Neural progenitor cell (in vitro differentiated cells): ENCODE results near the gene ARMCX1. TPM values are rescaled to one million over a fixed set of nuclear protein-coding genes. Genes with fewer than 3 reads are reported as not detected.

Source experiments
- DNase-seq: peaks from one replicate; pipeline ENCODE4 v3.0.0-alpha.2; 2016; ENCODE audit warnings: low spot score
- H2AFZ ChIP-seq: fragments of 200-600 bp; sonication (generic); replicated peaks from 2 replicates; pipeline ENCODE4 v1.6.1; 2016; ENCODE audit warnings: antibody characterized with exemption
- H3F3A ChIP-seq: fragments of 200-600 bp; sonication (generic); 2 replicates; pipeline ENCODE4 v1.6.1; 2016; ENCODE audit warnings: antibody characterized with exemption, low read depth
- H3K27ac ChIP-seq: fragments of 200-600 bp; sonication (generic); 2 replicates; pipeline ENCODE4 v1.5.1; 2016; ENCODE audit warnings: mild to moderate bottlenecking
- H3K27me3 ChIP-seq: fragments of 200-600 bp; sonication (generic); 2 replicates; pipeline ENCODE4 v1.6.1; 2016; ENCODE audit warnings: mild to moderate bottlenecking, moderate library complexity
- H3K36me3 ChIP-seq: fragments of 200-600 bp; sonication (generic); 2 replicates; pipeline ENCODE4 v1.5.1; 2016
- H3K4me1 ChIP-seq: fragments of 200-600 bp; sonication (generic); 2 replicates; pipeline ENCODE4 v1.6.1; 2016; ENCODE audit warnings: mixed run types
- H3K4me2 ChIP-seq: fragments of 200-600 bp; sonication (generic); 2 replicates; pipeline ENCODE4 v1.6.1; 2016
- H3K4me3 ChIP-seq: fragments of 200-600 bp; sonication (generic); 2 replicates; pipeline ENCODE4 v1.5.1; 2016
- H3K79me2 ChIP-seq: fragments of 200-600 bp; sonication (generic); 2 replicates; pipeline ENCODE4 v1.6.1; 2016; ENCODE audit warnings: low read depth
- H3K9ac ChIP-seq: fragments of 200-600 bp; sonication (generic); 2 replicates; pipeline ENCODE4 v1.6.1; 2016
- H3K9me3 ChIP-seq: fragments of 200-600 bp; sonication (generic); 2 replicates; pipeline ENCODE4 v1.5.1; 2016; ENCODE audit warnings: low read depth
- H4K20me1 ChIP-seq: fragments of 200-600 bp; sonication (generic); 2 replicates; pipeline ENCODE4 v1.6.1; 2016; ENCODE audit warnings: low read depth
- H3K27ac Mint-ChIP-seq: 3 replicates; pipeline ENCODE4 v1.8.0; 2021; ENCODE audit warnings: mixed read lengths
- H3K27me3 Mint-ChIP-seq: 2 replicates; pipeline ENCODE4 v1.8.0; 2022; ENCODE audit warnings: low read depth, mild to moderate bottlenecking, inconsistent platforms, moderate library complexity, mixed read lengths; ENCODE audit not compliant: insufficient read depth
- H3K36me3 Mint-ChIP-seq: 3 replicates; pipeline ENCODE4 v1.8.0; 2021; ENCODE audit warnings: mixed read lengths
- H3K4me1 Mint-ChIP-seq: 3 replicates; pipeline ENCODE4 v1.8.0; 2021; ENCODE audit warnings: mixed read lengths
- H3K4me3 Mint-ChIP-seq: 3 replicates; pipeline ENCODE4 v1.8.0; 2021; ENCODE audit warnings: mild to moderate bottlenecking, moderate library complexity, mixed read lengths
- H3K9me3 Mint-ChIP-seq: 3 replicates; pipeline ENCODE4 v1.8.0; 2020; ENCODE audit warnings: mixed read lengths
- CTCF ChIP-seq: fragments of 200-600 bp; sonication (generic); IDR thresholded peaks from 2 replicates; pipeline ENCODE4 v1.5.1; 2017; ENCODE audit warnings: antibody characterized with exemption, mild to moderate bottlenecking
- EZH2 ChIP-seq: fragments of 200-600 bp; sonication (generic); IDR thresholded peaks from 2 replicates; pipeline ENCODE4 v1.6.1; 2017; ENCODE audit warnings: antibody characterized with exemption, mild to moderate bottlenecking, moderate library complexity
- EZH2phosphoT487 ChIP-seq: fragments of 200-600 bp; sonication (generic); IDR thresholded peaks from 2 replicates; pipeline ENCODE4 v1.6.1; 2017; ENCODE audit warnings: antibody characterized with exemption
- total RNA-seq: library from RNA; depleted of rRNA; stranded (reverse); fragments of >200 nt; gene quantifications from 2 replicates; pipeline ENCODE4 v1.2.3, GENCODE V29; 2015; ENCODE audit warnings: low replicate concordance

Gene ARMCX1
- total RNA-seq, 1 donor from 2014 or later = 41.9 TPM

GRCh38 chrX:101530944-101531343, 19.4 kb upstream of the ARMCX1 start:
- H3F3A ChIP-seq = no peaks in the 10 kb centered on the region
- H3K27ac Mint-ChIP-seq = no peak overlapping the region
- peaks cover 6% of the 10 kb centered on the region for H3K9me3 ChIP-seq
- no peak overlapping the region for H3K4me2 ChIP-seq
- no peaks in the 10 kb centered on the region for H3K27me3 Mint-ChIP-seq
- no peaks in the 10 kb centered on the region for H3K36me3 Mint-ChIP-seq
- H3K36me3 ChIP-seq = no peaks in the 10 kb centered on the region
- H4K20me1 ChIP-seq = no peaks in the 10 kb centered on the region
- H2AFZ ChIP-seq = no peak overlapping the region
- no peaks in the 10 kb centered on the region for H3K27me3 ChIP-seq
- no peaks in the 10 kb centered on the region for H3K4me1 ChIP-seq
- no peak overlapping the region for H3K27ac ChIP-seq
- no peaks in the 10 kb centered on the region for H3K4me1 Mint-ChIP-seq
- H3K9me3 Mint-ChIP-seq = peaks cover 13% of the 10 kb centered on the region
- H3K9ac ChIP-seq = no peak overlapping the region
- DNase-seq = no peak
- no peaks in the 10 kb centered on the region for H3K79me2 ChIP-seq
- TF ChIP-seq EZH2phosphoT487 = no peak
- no peak for TF ChIP-seq CTCF
- TF ChIP-seq EZH2 = no peak
- no peak overlapping the region for H3K4me3 ChIP-seq
- no peak overlapping the region for H3K4me3 Mint-ChIP-seq

DNA sequence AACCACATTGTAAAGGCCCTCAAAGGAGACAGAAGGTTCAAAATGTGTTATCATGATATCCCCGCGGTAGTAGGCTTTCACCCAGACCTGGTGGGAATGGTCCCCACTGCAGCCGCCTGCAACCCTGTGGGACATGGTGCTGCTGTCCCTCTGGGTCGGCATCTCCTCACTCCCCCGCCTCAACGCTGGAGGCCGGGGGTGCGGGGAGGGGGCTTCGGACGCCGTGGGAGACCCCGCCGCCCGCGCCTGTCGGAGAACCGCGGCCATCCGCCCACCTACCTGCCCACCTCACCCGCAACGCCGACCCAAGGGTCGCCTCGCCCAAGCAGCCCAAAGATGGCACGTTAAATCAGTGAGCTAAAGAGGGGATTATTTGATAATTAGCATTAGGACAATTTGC, 11.2 kb upstream of the ARMCX1 start:
- Mint-ChIP-seq H3K4me3 (no peak overlapping the region), H3K27ac (no peak overlapping the region), H3K4me1 (no peaks in the 10 kb centered on the region), H3K9me3 (peaks cover 19% of the 10 kb centered on the region), H3K36me3 (no peaks in the 10 kb centered on the region), H3K27me3 (no peaks in the 10 kb centered on the region)
- no peaks in the 10 kb centered on the region for H3K4me1 ChIP-seq
- no peaks in the 10 kb centered on the region for H3K79me2 ChIP-seq
- no peak overlapping the region for H2AFZ ChIP-seq
- no peaks in the 10 kb centered on the region for H3K27me3 ChIP-seq
- no peak overlapping the region for H3K4me2 ChIP-seq
- H3K9me3 ChIP-seq = peaks cover 11% of the 10 kb centered on the region
- H3K36me3 ChIP-seq = no peaks in the 10 kb centered on the region
- H3K9ac ChIP-seq = no peak overlapping the region
- no peak overlapping the region for H3K27ac ChIP-seq
- no peaks in the 10 kb centered on the region for H3F3A ChIP-seq
- H4K20me1 ChIP-seq = no peaks in the 10 kb centered on the region
- no peak for DNase-seq
- H3K4me3 ChIP-seq = no peak overlapping the region
- TF ChIP-seq EZH2phosphoT487 = no peak
- no peak for TF ChIP-seq CTCF
- TF ChIP-seq EZH2 = no peak

DNA sequence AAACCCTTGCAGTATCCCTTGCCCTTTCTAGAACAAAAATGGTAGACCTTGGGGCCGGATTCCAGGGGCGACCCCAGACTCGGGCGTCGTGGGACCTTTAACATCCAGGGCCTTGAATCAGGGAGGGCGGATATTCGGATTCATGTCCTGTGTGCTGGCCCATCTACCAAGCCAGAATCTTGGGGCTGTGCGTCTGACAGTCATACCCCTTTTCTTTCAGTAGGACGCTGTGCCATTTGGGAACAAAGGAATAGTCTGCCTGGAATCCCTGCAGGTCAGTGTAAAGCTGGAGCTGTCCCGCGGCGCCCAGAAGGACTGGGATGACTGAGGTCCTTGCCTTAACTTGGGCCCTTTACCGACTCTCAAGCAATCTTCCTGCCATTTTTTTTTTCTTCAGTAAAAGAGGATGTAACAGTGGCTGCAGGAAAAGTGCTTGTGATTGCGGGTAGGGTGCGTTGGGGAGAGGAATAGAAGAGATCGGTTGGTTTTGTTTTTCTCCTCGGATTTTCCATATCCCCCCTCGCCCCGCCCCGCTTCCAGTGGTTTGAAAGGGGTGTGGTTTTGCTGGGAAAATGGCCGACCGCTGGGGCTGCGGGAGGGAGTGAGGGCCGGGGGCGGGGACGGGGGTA, 518 bp downstream of the ARMCX1 start:
- peak; percentile 72 for DNase-seq

More for the DNA sequence above, 518 bp downstream of the ARMCX1 start:
- Mint-ChIP-seq H3K36me3 (peaks cover 11% of the 10 kb centered on the region), H3K4me1 (peaks cover 2% of the 10 kb centered on the region), H3K4me3 (peak overlapping the region; percentile 78), H3K27me3 (peaks cover 5% of the 10 kb centered on the region), H3K9me3 (peaks cover 6% of the 10 kb centered on the region), H3K27ac (peak overlapping the region; percentile 62)
- Histone ChIP-seq H3K9ac (no peak overlapping the region), H3K4me1 (no peaks in the 10 kb centered on the region), H3K9me3 (no peaks in the 10 kb centered on the region), H3K4me3 (peak overlapping the region; percentile 52), H3K79me2 (no peaks in the 10 kb centered on the region), H3K27me3 (no peaks in the 10 kb centered on the region), H4K20me1 (no peaks in the 10 kb centered on the region), H3K4me2 (peak overlapping the region; percentile 64), H3K27ac (peak overlapping the region; percentile 68), H2AFZ (peak overlapping the region; percentile 44), H3K36me3 (no peaks in the 10 kb centered on the region), H3F3A (peaks cover 4% of the 10 kb centered on the region)
- TF ChIP-seq EZH2phosphoT487 = no peak
- TF ChIP-seq EZH2 = no peak
- TF ChIP-seq CTCF = no peak
